ENCODE data around the gene SLC25A13.
"Not testable (repeated sequence)": the region's sequence is repeated elsewhere in the genome, so short reads cannot be mapped to it uniquely, and the experiment has no call there.

Gene SLC25A13, protein sequence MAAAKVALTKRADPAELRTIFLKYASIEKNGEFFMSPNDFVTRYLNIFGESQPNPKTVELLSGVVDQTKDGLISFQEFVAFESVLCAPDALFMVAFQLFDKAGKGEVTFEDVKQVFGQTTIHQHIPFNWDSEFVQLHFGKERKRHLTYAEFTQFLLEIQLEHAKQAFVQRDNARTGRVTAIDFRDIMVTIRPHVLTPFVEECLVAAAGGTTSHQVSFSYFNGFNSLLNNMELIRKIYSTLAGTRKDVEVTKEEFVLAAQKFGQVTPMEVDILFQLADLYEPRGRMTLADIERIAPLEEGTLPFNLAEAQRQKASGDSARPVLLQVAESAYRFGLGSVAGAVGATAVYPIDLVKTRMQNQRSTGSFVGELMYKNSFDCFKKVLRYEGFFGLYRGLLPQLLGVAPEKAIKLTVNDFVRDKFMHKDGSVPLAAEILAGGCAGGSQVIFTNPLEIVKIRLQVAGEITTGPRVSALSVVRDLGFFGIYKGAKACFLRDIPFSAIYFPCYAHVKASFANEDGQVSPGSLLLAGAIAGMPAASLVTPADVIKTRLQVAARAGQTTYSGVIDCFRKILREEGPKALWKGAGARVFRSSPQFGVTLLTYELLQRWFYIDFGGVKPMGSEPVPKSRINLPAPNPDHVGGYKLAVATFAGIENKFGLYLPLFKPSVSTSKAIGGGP

GRCh38 chr7:96321658-96322372 is at the start of gene SLC25A13:
Gene SLC25A13, minus strand, starts transcription at chr7:96322098. Its CDS starts 142 bp downstream, at chr7:96321956.
- DNase-seq: no peak

- DNase-seq: not testable (repeated sequence)
Observed at GRCh38 chr7:96365916-96366315, 44.0 kb upstream of the SLC25A13 start.

GRCh38 chr7:96361116-96361857 is 39.4 kb upstream of the SLC25A13 start:
- no peak for DNase-seq

- no peak for DNase-seq
Observed at GRCh38 chr7:96359876-96360275, 38.0 kb upstream of the SLC25A13 start.

- DNase-seq: not testable (repeated sequence)
Observed at GRCh38 chr7:96358236-96358971, 36.5 kb upstream of the SLC25A13 start.

DNA sequence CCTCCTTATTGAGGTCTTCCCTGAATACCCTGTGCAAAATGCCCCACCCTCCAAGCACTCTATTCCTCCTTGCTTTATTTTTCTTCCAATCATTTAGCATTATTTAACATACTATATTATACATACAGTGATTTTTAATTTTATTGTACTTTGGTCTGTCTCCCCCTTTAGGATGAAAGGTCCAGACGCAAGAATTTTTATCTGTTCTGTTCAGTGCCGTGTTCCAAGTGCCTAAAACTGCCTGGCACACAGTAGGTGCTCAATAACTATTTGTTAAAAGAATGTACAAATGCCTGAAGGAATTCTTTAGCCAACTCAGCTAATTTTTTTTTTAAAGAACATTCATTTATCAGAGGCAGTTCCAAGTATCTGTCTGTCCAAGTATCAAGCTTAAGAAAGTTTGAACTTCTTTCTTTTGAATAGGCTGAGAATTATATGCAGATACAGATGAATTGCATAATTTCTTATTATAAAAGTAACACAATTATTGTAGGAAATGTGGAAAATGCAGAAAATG is 34.1 kb upstream of the SLC25A13 start:
- DNase-seq: no peak

GRCh38 chr7:96354881-96355280 is 33.0 kb upstream of the SLC25A13 start:
- no peak for DNase-seq

GRCh38 chr7:96349572-96349971 is 27.7 kb upstream of the SLC25A13 start:
- no peak for DNase-seq

DNA sequence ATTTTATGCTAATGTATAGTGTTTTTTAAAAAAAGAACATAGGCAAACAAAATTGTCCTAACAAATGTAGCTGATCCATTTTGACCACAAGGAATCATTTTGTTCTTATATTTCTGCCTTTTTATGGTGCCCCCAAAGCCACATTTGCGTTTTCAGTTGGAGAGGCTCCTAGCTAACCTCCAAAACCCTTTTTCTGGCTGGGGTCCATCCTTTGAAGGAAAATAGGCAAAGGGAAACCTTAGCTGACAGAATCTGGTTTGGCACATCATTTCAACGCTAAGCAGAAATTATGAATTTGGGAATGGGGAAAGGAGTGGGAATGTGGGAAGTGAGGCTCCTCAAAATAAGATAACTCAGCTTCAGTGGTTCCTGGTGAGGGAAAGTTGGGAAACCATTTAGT is 25.6 kb upstream of the SLC25A13 start:
- DNase-seq: no peak

DNA sequence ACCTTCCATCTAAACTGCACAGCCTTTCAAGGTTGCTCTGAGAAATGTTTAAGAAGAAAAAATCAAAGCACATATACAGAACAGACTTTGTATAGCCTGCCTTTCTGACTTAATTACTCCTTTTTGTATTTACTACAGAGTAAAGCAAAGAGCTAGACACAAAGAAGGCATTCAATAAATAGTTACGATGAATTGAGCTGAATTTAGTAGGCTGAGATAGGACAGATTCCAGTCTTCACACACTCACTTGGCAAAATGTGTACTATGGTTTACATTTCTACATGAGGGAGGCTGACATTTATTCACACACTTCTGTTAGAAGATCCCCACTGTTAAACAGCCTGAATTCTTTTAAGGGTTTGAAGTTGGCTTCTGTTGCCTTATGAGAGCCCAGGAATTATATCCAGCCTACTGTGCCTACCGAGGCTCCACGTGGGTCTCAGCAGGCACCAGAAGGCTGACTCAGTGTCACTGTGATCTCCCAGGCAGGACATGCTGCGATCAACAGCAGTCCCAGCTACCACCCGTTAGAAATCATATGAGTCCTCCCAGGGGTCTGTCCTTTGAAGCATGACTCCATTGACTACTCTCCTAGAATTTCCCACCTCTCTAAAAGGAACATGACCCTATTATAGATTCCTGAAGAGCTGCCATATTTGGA is 24.5 kb upstream of the SLC25A13 start:
- DNase-seq: no peak

- no peak for DNase-seq
Observed at GRCh38 chr7:96344236-96344635, 22.3 kb upstream of the SLC25A13 start.

- DNase-seq: no peak
Observed at GRCh38 chr7:96342049-96342448, 20.2 kb upstream of the SLC25A13 start.

DNA sequence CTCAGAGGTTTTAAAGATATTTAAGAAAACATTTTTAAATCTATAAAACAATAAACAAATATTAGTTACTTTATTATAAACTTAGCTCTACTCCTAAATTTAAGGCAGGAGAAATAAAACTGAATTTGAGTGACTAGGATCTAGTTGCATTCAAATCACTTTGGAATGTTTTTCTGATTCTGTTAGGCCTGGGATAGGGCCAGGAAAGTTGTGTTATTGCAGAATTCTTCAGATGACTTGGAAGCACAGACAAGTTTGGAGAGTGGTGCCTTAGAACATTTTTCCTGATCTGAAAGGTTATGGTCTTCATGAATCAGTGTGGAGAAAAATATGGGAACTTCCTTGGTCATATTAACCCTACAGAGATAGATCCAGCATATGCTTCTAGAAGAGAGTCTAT is 15.6 kb upstream of the SLC25A13 start:
- DNase-seq: no peak

DNA sequence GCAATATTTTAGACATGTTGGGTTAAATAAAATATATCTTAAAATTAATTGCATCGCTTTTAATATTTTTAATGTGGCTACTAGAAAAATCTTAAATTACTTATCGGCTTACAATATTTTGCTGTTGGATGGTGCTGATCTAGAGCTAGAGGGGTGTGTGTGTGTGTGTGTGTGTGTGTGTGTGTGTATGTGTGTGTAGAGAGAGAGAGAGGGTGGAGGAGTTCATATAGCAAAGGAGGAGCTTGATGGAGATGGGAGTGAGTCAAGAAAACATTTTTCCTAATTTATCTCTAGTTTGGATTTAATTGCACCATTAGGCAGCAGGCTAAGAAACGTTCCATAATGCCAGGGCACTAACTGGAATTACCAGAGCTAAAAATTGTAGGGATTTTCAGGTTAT is 10.4 kb upstream of the SLC25A13 start:
- no peak for DNase-seq

- no peak for DNase-seq
Observed at GRCh38 chr7:96331775-96332174, 9.9 kb upstream of the SLC25A13 start.

DNA sequence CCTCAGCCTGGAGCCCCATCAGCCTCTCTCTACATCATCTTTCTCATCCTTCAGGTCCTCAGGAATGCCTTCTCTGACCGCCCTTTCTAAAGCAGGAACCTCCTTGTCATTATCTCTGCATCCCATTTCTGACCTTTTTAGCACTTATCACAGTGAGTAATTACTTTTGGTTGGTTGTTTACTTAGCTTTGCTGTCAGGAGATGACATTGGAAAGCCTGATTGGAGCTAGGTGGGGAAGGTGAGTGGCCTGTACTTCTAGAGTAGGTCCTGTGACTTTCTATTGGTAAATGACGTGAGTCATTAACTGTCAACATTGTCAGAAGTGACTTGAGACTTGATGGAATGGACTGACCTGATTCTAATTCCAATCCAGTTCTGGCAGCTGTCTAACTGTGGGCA is 9.3 kb upstream of the SLC25A13 start:
- no peak for DNase-seq

GRCh38 chr7:96330193-96330592 is 8.3 kb upstream of the SLC25A13 start:
- no peak for DNase-seq

DNA sequence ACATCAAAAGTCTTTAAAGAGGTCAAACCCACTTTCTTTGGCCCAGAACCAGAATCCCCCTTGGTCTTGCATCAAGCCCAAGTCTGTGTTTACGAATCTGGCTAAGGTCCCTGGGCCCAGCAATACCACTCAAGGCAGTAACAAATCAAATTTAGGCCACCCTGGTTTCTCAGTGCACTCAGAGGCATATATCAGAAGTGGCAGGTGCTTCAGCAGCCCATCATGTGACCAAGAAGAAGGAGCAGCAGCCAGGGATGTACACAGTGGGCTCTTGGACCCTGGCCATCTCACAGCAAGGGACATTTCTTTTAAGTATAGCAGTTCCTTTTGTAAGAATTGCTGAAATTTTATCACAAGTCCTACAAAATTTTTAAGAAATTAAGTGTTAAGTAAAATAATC is 7.3 kb upstream of the SLC25A13 start:
- DNase-seq: no peak

GRCh38 chr7:96328016-96328415 is 6.1 kb upstream of the SLC25A13 start:
- no peak for DNase-seq

DNA sequence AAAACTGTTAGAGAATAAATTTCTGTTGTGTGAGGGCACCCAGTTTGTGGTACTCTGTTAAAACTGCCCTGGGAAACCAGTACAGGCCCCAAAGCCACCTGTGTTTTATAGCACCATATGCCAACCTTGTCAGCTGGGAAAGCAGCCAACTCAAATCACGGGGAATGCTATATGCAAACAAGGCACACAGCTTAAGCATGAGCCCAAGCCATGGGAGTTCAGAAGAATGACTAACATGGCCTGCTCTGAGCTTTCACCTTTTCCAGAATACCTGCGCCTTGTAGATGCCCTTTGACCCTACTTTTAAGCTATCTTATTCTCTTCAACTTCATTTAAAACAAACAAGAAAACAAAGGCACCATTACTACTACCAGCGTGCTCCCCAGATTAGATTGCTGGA is 5.5 kb upstream of the SLC25A13 start:
- no peak for DNase-seq

DNA sequence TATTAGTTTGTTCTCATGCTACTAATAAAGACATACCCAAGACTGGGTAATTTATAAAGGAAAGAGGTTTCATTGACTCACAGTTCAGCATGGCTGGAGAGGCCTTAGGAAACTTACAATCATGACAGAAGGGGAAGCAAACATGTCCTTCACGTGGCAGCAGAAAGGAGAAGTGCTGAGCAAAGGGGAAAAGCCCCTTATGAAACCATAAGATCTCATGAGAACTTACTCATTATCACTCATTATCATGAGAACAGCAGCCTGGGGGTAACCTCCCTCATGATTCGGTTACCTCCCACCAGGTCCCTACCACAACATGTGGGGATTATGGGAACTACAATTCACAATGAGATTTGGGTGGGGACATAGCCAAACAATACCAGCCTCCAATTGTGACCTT is 4.9 kb upstream of the SLC25A13 start:
- peak; percentile 37 for DNase-seq
